Endothelial cell of umbilical vein (primary cell): Measurements from ENCODE around the gene XPNPEP1. TPM values are rescaled to one million over a fixed set of nuclear protein-coding genes. Genes with fewer than 3 reads are reported as not detected.
A peak's percentile ranks its signal among the peaks of the same experiment; 100 is the strongest.

Experiments
- BruUV-seq: library from RNA; stranded (reverse); fragments of 400-500 nt; replicated peaks from 2 replicates; lab custom pipeline; 2021; lab: Mats Ljungman, UMichigan
- CTCF ChIA-PET: fragments of 300-600, 350-600 bp; sonication (Branson Sonifier 250); formaldehyde crosslinking; loops from one replicate; lab custom pipeline; 2021; ENCODE audit warnings: antibody characterized with exemption, inconsistent platforms; lab: Charles Lee
- POLR2A ChIA-PET: fragments of 300-600, 350-600 bp; sonication (Branson Sonifier 250); formaldehyde crosslinking; loops from one replicate; lab custom pipeline; 2021; ENCODE audit warnings: antibody characterized with exemption, inconsistent platforms; lab: Charles Lee
- DNase-seq: peaks from one replicate; pipeline ENCODE4 v3.0.0-alpha.2; 2011; ENCODE audit warnings: low read depth, low spot score
- FAIRE-seq: peaks from 2 replicates; lab custom pipeline; 2011; peaks lifted over from hg19 to GRCh38; lab: Jason Lieb, UNC
- H2AFZ ChIP-seq: 2 replicates; pipeline ENCODE4 v1.6.0; 2012; ENCODE audit warnings: low read depth, low read length, control low read depth, inconsistent platforms
- H3K27ac ChIP-seq: 2 replicates; pipeline ENCODE4 v1.5.1; 2011; ENCODE audit warnings: low read depth, mild to moderate bottlenecking, control low read depth, low read length, moderate library complexity; ENCODE audit not compliant: insufficient read depth
- H3K27me3 ChIP-seq, 2 experiments: 2 replicates each; pipeline versions ENCODE4 v1.6.0 to v1.6.1; 2011; ENCODE audit warnings: low read length in 2 of 2, mixed read lengths in 1 of 2; ENCODE audit not compliant: control insufficient read depth in 2 of 2, insufficient read depth in 2 of 2
- H3K36me3 ChIP-seq, 2 experiments: 2 replicates in 1 of 2; 3 replicates in 1 of 2; pipeline ENCODE4 v1.5.1; 2011; ENCODE audit warnings: low read length in 2 of 2, mild to moderate bottlenecking in 1 of 2, moderate library complexity in 1 of 2; ENCODE audit not compliant: control insufficient read depth in 2 of 2, insufficient read depth in 2 of 2; ENCODE audit errors: extremely low read depth in 1 of 2
- H3K4me1 ChIP-seq: 3 replicates; pipeline ENCODE4 v1.5.1; 2011; ENCODE audit warnings: mild to moderate bottlenecking, low read length; ENCODE audit not compliant: control insufficient read depth, insufficient read depth; ENCODE audit errors: extremely low read depth
- H3K4me2 ChIP-seq: 2 replicates; pipeline ENCODE4 v1.6.1; 2011; ENCODE audit warnings: low read length, control low read depth, mixed read lengths; ENCODE audit not compliant: insufficient read depth
- H3K4me3 ChIP-seq, 3 experiments: fragments of 200-600 bp in 1 of 3; sonication (generic), shearing (Covaris generic) in 1 of 3; replicated peaks in 1 of 3; 2 replicates each; pipeline ENCODE4 v1.5.1; 2011 to 2016; ENCODE audit warnings: control low read depth in 3 of 3, low read length in 3 of 3, mild to moderate bottlenecking in 2 of 3, inconsistent platforms in 1 of 3, low read depth in 1 of 3, moderate library complexity in 1 of 3; ENCODE audit not compliant: insufficient read depth in 1 of 3
- H3K79me2 ChIP-seq: 2 replicates; pipeline ENCODE4 v1.6.0; 2012; ENCODE audit warnings: low read length, inconsistent platforms; ENCODE audit not compliant: control insufficient read depth, insufficient read depth
- H3K9ac ChIP-seq: replicated peaks from 2 replicates; pipeline ENCODE3; 2011; ENCODE audit warnings: low read length, control low read depth; ENCODE audit not compliant: insufficient read depth; ENCODE audit errors: extremely low read depth
- H3K9me1 ChIP-seq: replicated peaks from 3 replicates; pipeline ENCODE4 v1.6.0; 2011; ENCODE audit warnings: mild to moderate bottlenecking, low read length; ENCODE audit not compliant: control insufficient read depth, insufficient read depth; ENCODE audit errors: extremely low read depth
- H3K9me3 ChIP-seq: replicated peaks from 2 replicates; pipeline ENCODE4 v1.5.1; 2012; ENCODE audit warnings: low read length, inconsistent platforms; ENCODE audit not compliant: control insufficient read depth, insufficient read depth
- H4K20me1 ChIP-seq: replicated peaks from 2 replicates; pipeline ENCODE3; 2011; ENCODE audit warnings: mild to moderate bottlenecking, low read length; ENCODE audit not compliant: control insufficient read depth, insufficient read depth; ENCODE audit errors: extremely low read depth
- EZH2 ChIP-seq: IDR thresholded peaks from 2 replicates; pipeline ENCODE4 v1.6.1; 2012; ENCODE audit warnings: borderline replicate concordance, low read depth, mild to moderate bottlenecking, moderate library complexity, low read length, inconsistent platforms; ENCODE audit not compliant: severe bottlenecking
- FOS ChIP-seq: IDR thresholded peaks from 2 replicates; pipeline ENCODE4 v1.6.1; 2011; ENCODE audit warnings: mild to moderate bottlenecking, low read length, moderate library complexity, borderline replicate concordance; ENCODE audit not compliant: insufficient read depth
- GATA2 ChIP-seq: IDR thresholded peaks from 2 replicates; pipeline ENCODE4 v1.7.0; 2011; ENCODE audit warnings: low read depth, mild to moderate bottlenecking, moderate library complexity, mixed read lengths, low read length; ENCODE audit not compliant: insufficient read length, insufficient read depth
- JUN ChIP-seq: IDR thresholded peaks from 2 replicates; pipeline ENCODE4 v1.6.1; 2011; ENCODE audit warnings: borderline replicate concordance, low read depth; ENCODE audit not compliant: insufficient read length, insufficient read depth
- MYC ChIP-seq: IDR thresholded peaks from one replicate; pipeline ENCODE4 v1.6.1; 2011; ENCODE audit warnings: mild to moderate bottlenecking, low read depth, low read length
- POLR2A ChIP-seq: IDR thresholded peaks from 2 replicates; pipeline ENCODE4 v1.6.1; 2012; ENCODE audit warnings: low read depth, mild to moderate bottlenecking, control low read depth, low read length
- POLR2AphosphoS5 ChIP-seq: IDR thresholded peaks from 2 replicates; pipeline ENCODE4 v1.6.1; 2012; ENCODE audit warnings: low read depth, mild to moderate bottlenecking, control low read depth, low read length, moderate library complexity; ENCODE audit not compliant: insufficient read depth
- dilution Hi-C: fragments of 300-500 bp; cut with MboI; formaldehyde crosslinking; loops from one replicate; pipeline ENCODE4 v1.15.0; 2019; ENCODE audit warnings: low sequenced_read_pairs; ENCODE audit not compliant: extremely low pct_ligation_motif_present
- intact Hi-C: fragments of 100-400 bp; cut with micrococcal nuclease; formaldehyde crosslinking; loops from one replicate; pipeline ENCODE4 v1.10.0; 2022
- polyA plus RNA-seq, 4 experiments: library from polyadenylated mRNA; depleted of rRNA in 3 of 4; stranded (reverse) in 3 of 4; unstranded in 1 of 4; fragments of >200 nt; gene quantifications; 2 replicates each; pipeline versions ENCODE4 v1.2.1 to v1.2.3, GENCODE V29; 2011 to 2012; ENCODE audit warnings: missing spikeins in 1 of 4
- total RNA-seq: library from RNA; stranded (reverse); gene quantifications from 2 replicates; pipeline ENCODE4 v1.2.3, GENCODE V29; 2021
- TF ChIP-seq, protein P1 (sequence below): IDR thresholded peaks from 2 replicates; pipeline ENCODE4 v1.6.1; 2011; ENCODE audit not compliant: insufficient read depth, insufficient read length
- TF ChIP-seq, protein P2 (sequence below), 2 donors: IDR thresholded peaks; 1 replicate in 1 of 2; 2 replicates in 1 of 2; pipeline ENCODE4 v1.5.1; 2011; ENCODE audit warnings: low read length in 2 of 2, mild to moderate bottlenecking in 2 of 2, moderate library complexity in 2 of 2, control low read depth in 1 of 2, inconsistent platforms in 1 of 2, low read depth in 1 of 2; ENCODE audit not compliant: insufficient read depth in 1 of 2; ENCODE audit errors: extremely low read depth in 1 of 2

The XPNPEP1 gene
- total and polyA plus RNA-seq, 2 donors (not counting 3 experiments of a cell fraction or from before 2014, with no cell fraction given) = 81.1 to 245 TPM

DNA sequence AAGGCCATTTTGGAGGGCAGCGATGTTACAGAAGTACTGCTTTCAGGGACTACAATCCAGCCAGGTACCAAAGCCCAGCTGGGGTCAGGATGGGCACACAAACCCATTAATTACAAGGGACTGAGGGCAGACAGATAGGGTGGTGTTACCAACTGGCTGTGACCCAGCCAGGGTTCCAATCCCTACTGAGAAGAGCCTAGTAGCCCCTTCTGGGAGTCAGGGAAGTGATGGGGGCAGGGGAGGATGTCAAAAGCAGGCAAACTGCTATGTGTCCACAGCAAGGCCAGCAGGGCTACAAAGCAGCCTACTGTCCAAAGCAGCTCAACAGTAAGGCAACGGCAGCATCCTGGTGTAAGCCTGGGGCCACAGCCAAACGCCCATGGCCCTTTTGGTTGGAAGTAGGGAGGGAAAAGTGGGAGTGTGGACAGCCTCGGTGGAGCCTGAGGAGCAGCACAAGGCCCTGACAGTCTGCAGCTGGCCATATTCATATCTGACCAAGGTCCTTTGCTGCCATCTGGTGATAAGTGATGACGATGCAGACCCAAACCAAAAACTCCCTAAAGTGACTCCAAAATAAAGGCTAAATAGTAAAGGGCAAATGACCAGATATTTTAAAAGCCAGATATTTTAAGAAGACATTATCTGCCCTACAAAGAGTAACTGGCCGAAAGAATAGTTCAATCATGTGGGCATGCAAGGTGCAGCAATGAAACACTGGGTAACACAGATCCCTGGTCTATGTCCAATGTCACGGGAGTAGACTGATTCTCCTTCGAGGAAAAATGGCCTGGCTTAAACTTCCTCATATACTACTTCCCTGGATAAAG, 56.9 kb downstream of the XPNPEP1 start:
- TF ChIP-seq GATA2 = no peak
- TF ChIP-seq, protein P1, sequence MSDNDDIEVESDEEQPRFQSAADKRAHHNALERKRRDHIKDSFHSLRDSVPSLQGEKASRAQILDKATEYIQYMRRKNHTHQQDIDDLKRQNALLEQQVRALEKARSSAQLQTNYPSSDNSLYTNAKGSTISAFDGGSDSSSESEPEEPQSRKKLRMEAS = no peak
- TF ChIP-seq, protein P2, sequence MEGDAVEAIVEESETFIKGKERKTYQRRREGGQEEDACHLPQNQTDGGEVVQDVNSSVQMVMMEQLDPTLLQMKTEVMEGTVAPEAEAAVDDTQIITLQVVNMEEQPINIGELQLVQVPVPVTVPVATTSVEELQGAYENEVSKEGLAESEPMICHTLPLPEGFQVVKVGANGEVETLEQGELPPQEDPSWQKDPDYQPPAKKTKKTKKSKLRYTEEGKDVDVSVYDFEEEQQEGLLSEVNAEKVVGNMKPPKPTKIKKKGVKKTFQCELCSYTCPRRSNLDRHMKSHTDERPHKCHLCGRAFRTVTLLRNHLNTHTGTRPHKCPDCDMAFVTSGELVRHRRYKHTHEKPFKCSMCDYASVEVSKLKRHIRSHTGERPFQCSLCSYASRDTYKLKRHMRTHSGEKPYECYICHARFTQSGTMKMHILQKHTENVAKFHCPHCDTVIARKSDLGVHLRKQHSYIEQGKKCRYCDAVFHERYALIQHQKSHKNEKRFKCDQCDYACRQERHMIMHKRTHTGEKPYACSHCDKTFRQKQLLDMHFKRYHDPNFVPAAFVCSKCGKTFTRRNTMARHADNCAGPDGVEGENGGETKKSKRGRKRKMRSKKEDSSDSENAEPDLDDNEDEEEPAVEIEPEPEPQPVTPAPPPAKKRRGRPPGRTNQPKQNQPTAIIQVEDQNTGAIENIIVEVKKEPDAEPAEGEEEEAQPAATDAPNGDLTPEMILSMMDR (IDR thresholded peaks at IDR 0.05; ENCODE audit: extremely low read depth in 1 of 2, insufficient read depth in 1 of 2, low read depth in 1 of 2, low read length in 2 of 2) = peak; percentile 15 to 16
- DNase-seq (peak; percentile 13), FAIRE-seq (peak; percentile 44)
- no peaks in the 10 kb centered on the region for H3K79me2 ChIP-seq
- H3K9me3 ChIP-seq = no peaks in the 10 kb centered on the region
- H3K27me3 ChIP-seq = no peaks in the 10 kb centered on the region
- H2AFZ ChIP-seq = no peak overlapping the region
- H3K9ac ChIP-seq = no peak overlapping the region
- CTCF ChIA-PET = no interaction called here
- no peaks in the 10 kb centered on the region for H4K20me1 ChIP-seq
- no peak overlapping the region for H3K27ac ChIP-seq
- dilution Hi-C loops (no loop called here), intact Hi-C loops (no loop called here)
- H3K36me3 ChIP-seq = peaks cover 27 to 43% of the 10 kb centered on the region in 2 experiments
- H3K9me1 ChIP-seq = no peaks in the 10 kb centered on the region
- BruUV-seq = no TSS peak
- H3K4me1 ChIP-seq = peaks cover 5% of the 10 kb centered on the region
- H3K4me2 ChIP-seq = no peak overlapping the region
- H3K4me3 ChIP-seq = no peak overlapping the region
- POLR2A ChIA-PET = no interaction called here

DNA sequence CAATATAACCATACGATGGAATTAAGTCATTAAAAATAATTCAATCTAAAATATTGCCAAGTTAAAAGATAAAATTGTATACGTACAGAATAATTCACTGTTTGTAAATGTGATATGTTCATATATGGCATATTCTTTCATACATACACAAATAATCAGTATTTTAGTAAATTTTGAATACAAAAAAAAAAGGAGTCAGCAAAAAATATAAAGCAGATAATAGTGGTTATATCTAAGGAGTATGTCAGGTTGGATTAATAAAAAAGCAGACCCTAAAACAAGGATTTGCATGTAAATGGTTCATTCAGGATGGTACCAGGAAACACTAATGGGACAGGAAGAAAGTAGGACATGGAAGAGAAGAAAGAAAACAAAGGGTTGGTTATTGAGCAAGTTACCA, 59.5 kb downstream of the XPNPEP1 start:
- no TSS peak for BruUV-seq
- FAIRE-seq (no peak), DNase-seq (no peak)
- H3K4me2 ChIP-seq = no peak overlapping the region
- H3K4me1 ChIP-seq = peaks cover 5% of the 10 kb centered on the region
- CTCF ChIA-PET = no interaction called here
- no peak overlapping the region for H3K9ac ChIP-seq
- no peaks in the 10 kb centered on the region for H3K27me3 ChIP-seq
- H4K20me1 ChIP-seq = no peaks in the 10 kb centered on the region
- TF ChIP-seq, protein P2 (IDR thresholded peaks at IDR 0.05; ENCODE audit: extremely low read depth in 1 of 2, insufficient read depth in 1 of 2, low read depth in 1 of 2, low read length in 2 of 2) = no peak
- no peak for TF ChIP-seq JUN
- no peak for TF ChIP-seq MYC
- TF ChIP-seq EZH2 = no peak
- no peak for TF ChIP-seq POLR2A
- no peak for TF ChIP-seq POLR2AphosphoS5
- no peak for TF ChIP-seq FOS
- TF ChIP-seq, protein P1 = no peak
- no peak for TF ChIP-seq GATA2
- intact Hi-C loops = no loop called here
- H3K9me1 ChIP-seq = no peaks in the 10 kb centered on the region
- dilution Hi-C loops = no loop called here
- POLR2A ChIA-PET = no interaction called here
- H3K27ac ChIP-seq = no peak overlapping the region
- no peak overlapping the region for H3K4me3 ChIP-seq
- H3K36me3 ChIP-seq = peaks cover 23 to 24% of the 10 kb centered on the region in 2 experiments
- H3K9me3 ChIP-seq = no peaks in the 10 kb centered on the region
- no peaks in the 10 kb centered on the region for H3K79me2 ChIP-seq
- H2AFZ ChIP-seq = no peak overlapping the region
